Activated CD8-positive, alpha-beta T cell treated with anti-CD3 and anti-CD28 coated beads for 36 hours (primary cell): ENCODE results near the gene MAPKAPK2. TPM values are rescaled to one million over a fixed set of nuclear protein-coding genes. Genes with fewer than 3 reads are reported as not detected.
"Not testable (repeated sequence)": the region's sequence is repeated elsewhere in the genome, so short reads cannot be mapped to it uniquely, and the experiment has no call there.

Experiments used
- ATAC-seq: fragments of 200-7000 bp; cut with Tn5 transposase; one replicate; pipeline ENCODE4 v1.10.0; 2021; ENCODE audit warnings: mild to moderate bottlenecking, moderate library complexity
- CTCF ChIA-PET: fragments of 350-600 bp; sonication (Branson Sonifier 250); formaldehyde crosslinking; loops from one replicate; lab custom pipeline; 2021; ENCODE audit warnings: antibody characterized with exemption; lab: Charles Lee
- POLR2A ChIA-PET: fragments of 350-600 bp; sonication (Branson Sonifier 250); formaldehyde crosslinking; loops from one replicate; lab custom pipeline; 2021; ENCODE audit warnings: antibody characterized with exemption; lab: Charles Lee
- DNase-seq: peaks from one replicate; pipeline ENCODE4 v3.0.0-alpha.2; 2020
- H3K27ac Mint-ChIP-seq: one replicate; pipeline ENCODE4 v1.8.0; 2021; ENCODE audit warnings: mild to moderate bottlenecking, mixed read lengths
- H3K27me3 Mint-ChIP-seq: one replicate; pipeline ENCODE4 v1.8.0; 2021; ENCODE audit warnings: mixed read lengths
- H3K36me3 Mint-ChIP-seq: one replicate; pipeline ENCODE4 v1.8.0; 2021; ENCODE audit warnings: low read depth, mixed read lengths
- H3K4me1 Mint-ChIP-seq: one replicate; pipeline ENCODE4 v1.8.0; 2021; ENCODE audit warnings: low read depth, mixed read lengths
- H3K4me3 Mint-ChIP-seq: one replicate; pipeline ENCODE4 v1.8.0; 2021; ENCODE audit warnings: mild to moderate bottlenecking, moderate library complexity, mixed read lengths
- H3K9me3 Mint-ChIP-seq: one replicate; pipeline ENCODE4 v1.8.0; 2021; ENCODE audit warnings: mixed read lengths
- CTCF ChIP-seq: fragments of 200-600 bp; IDR thresholded peaks from one replicate; pipeline ENCODE4 v1.8.0; 2022; ENCODE audit warnings: antibody characterized with exemption, mild to moderate bottlenecking
- intact Hi-C: fragments of 100-400 bp; cut with micrococcal nuclease; formaldehyde crosslinking; loops from one replicate; pipeline ENCODE4 v1.10.0; 2022
- total RNA-seq, 2 experiments: library from RNA; stranded (reverse); gene quantifications; one replicate each; pipeline ENCODE4 v1.2.3, GENCODE V29; 2021

MAPKAPK2 gene
- total RNA-seq, 2 experiments from 2014 or later, result 50.4 to 51.4 TPM

GRCh38 chr1:206772243-206772937, 87.7 kb downstream of the MAPKAPK2 start, which contains the start of gene IL10:
TSS of gene IL10 (minus strand) at chr1:206772494. CDS start at chr1:206772435, 59 bp downstream.
- H3K9me3 Mint-ChIP-seq, result no peaks in the 10 kb centered on the region
- intact Hi-C loops, result no loop called here
- H3K36me3 Mint-ChIP-seq, result no peaks in the 10 kb centered on the region
- H3K27me3 Mint-ChIP-seq, result peaks cover 12% of the 10 kb centered on the region
- TF ChIP-seq CTCF, result no peak
- no peak for ATAC-seq
- peaks cover 67% of the 10 kb centered on the region for H3K4me1 Mint-ChIP-seq
- CTCF ChIA-PET, result interaction anchor here (0.9 to 10.0 kb wide), 10 partner anchors 12 to 159 kb away, joined by 3 to 125 read pairs (median 30); no protein-coding TSS in a partner anchor
- H3K4me3 Mint-ChIP-seq, result no peak within 1 kb of the TSS
- no peak within 1 kb of the TSS for H3K27ac Mint-ChIP-seq
- POLR2A ChIA-PET, result interaction anchor here (0.6 to 2.3 kb wide), 4 partner anchors 10 to 277 kb away, joined by 3 to 6 read pairs (median 3); no protein-coding TSS in a partner anchor
- no peak for DNase-seq

- no peak for ATAC-seq
- peaks cover 12% of the 10 kb centered on the region for H3K27me3 Mint-ChIP-seq
- ChIA-PET CTCF (interaction anchor here (1.3 to 6.4 kb wide), 3 partner anchors 11 to 86 kb away, joined by 3 to 51 read pairs (median 3); no protein-coding TSS in a partner anchor), POLR2A (interaction anchor here (0.9 to 2.3 kb wide), 4 partner anchors 9 to 81 kb away, joined by 3 to 7 read pairs (median 6); no protein-coding TSS in a partner anchor)
- no peak for DNase-seq
- H3K36me3 Mint-ChIP-seq, result no peaks in the 10 kb centered on the region
- TF ChIP-seq CTCF, result no peak
- no peak overlapping the region for H3K4me3 Mint-ChIP-seq
- H3K4me1 Mint-ChIP-seq, result peaks cover 53% of the 10 kb centered on the region
- H3K27ac Mint-ChIP-seq, result no peak overlapping the region
- H3K9me3 Mint-ChIP-seq, result no peaks in the 10 kb centered on the region
- intact Hi-C loops, result no loop called here
Observed at GRCh38 chr1:206774093-206774492, 89.4 kb downstream of the MAPKAPK2 start.

GRCh38 chr1:206776229-206776628, 91.5 kb downstream of the MAPKAPK2 start:
- H3K9me3 Mint-ChIP-seq, result no peaks in the 10 kb centered on the region
- no peak overlapping the region for H3K4me3 Mint-ChIP-seq
- H3K4me1 Mint-ChIP-seq, result peaks cover 32% of the 10 kb centered on the region
- no peak overlapping the region for H3K27ac Mint-ChIP-seq
- POLR2A ChIA-PET, result interaction anchor here (1.3 kb wide), 1 partner anchor 12 kb away, joined by 3 read pairs; no protein-coding TSS in a partner anchor
- no peak for TF ChIP-seq CTCF
- DNase-seq (no peak), ATAC-seq (no peak)
- H3K27me3 Mint-ChIP-seq, result peaks cover 9% of the 10 kb centered on the region
- H3K36me3 Mint-ChIP-seq, result no peaks in the 10 kb centered on the region
- intact Hi-C loops, result no loop called here
- CTCF ChIA-PET, result no interaction called here

- no peaks in the 10 kb centered on the region for H3K36me3 Mint-ChIP-seq
- H3K27me3 Mint-ChIP-seq, result no peaks in the 10 kb centered on the region
- H3K27ac Mint-ChIP-seq, result no peak overlapping the region
- peaks cover 29% of the 10 kb centered on the region for H3K4me1 Mint-ChIP-seq
- CTCF ChIA-PET, result interaction anchor here (1.5 to 1.9 kb wide), 3 partner anchors 9 to 52 kb away, joined by 4 to 6 read pairs (median 5); no protein-coding TSS in a partner anchor
- no peaks in the 10 kb centered on the region for H3K9me3 Mint-ChIP-seq
- DNase-seq (no peak), ATAC-seq (no peak)
- no peak overlapping the region for H3K4me3 Mint-ChIP-seq
- intact Hi-C loops, result no loop called here
- POLR2A ChIA-PET, result interaction anchor here (1.8 kb wide), 1 partner anchor 8 kb away, joined by 7 read pairs; no protein-coding TSS in a partner anchor
- no peak for TF ChIP-seq CTCF
Observed at GRCh38 chr1:206778031-206778430, 93.3 kb downstream of the MAPKAPK2 start.

- DNase-seq, H3K27ac Mint-ChIP-seq, intact Hi-C loops, ATAC-seq, H3K4me3 Mint-ChIP-seq, H3K36me3 Mint-ChIP-seq, H3K27me3 Mint-ChIP-seq, H3K9me3 Mint-ChIP-seq: not testable (repeated sequence)
- H3K4me1 Mint-ChIP-seq, result peaks cover 29% of the 10 kb centered on the region
- ChIA-PET CTCF (interaction anchor here (1.1 to 1.9 kb wide), 3 partner anchors 10 to 134 kb away, joined by 3 to 5 read pairs (median 4); no protein-coding TSS in a partner anchor), POLR2A (interaction anchor here (1.2 to 1.8 kb wide), 2 partner anchors 9 to 16 kb away, joined by 5 to 7 read pairs; no protein-coding TSS in a partner anchor)
Observed at GRCh38 chr1:206778911-206779310, 94.2 kb downstream of the MAPKAPK2 start.
